CD4-positive, alpha-beta T cell treated with Interferon alpha-2 for 1 hour (primary cell): ENCODE measurements around the gene PDGFA.

Source experiments
- DNase-seq, 2 donors: peaks; one replicate each; pipeline ENCODE4 v3.0.0-alpha.2; 2020 to 2022

Gene PDGFA

DNA sequence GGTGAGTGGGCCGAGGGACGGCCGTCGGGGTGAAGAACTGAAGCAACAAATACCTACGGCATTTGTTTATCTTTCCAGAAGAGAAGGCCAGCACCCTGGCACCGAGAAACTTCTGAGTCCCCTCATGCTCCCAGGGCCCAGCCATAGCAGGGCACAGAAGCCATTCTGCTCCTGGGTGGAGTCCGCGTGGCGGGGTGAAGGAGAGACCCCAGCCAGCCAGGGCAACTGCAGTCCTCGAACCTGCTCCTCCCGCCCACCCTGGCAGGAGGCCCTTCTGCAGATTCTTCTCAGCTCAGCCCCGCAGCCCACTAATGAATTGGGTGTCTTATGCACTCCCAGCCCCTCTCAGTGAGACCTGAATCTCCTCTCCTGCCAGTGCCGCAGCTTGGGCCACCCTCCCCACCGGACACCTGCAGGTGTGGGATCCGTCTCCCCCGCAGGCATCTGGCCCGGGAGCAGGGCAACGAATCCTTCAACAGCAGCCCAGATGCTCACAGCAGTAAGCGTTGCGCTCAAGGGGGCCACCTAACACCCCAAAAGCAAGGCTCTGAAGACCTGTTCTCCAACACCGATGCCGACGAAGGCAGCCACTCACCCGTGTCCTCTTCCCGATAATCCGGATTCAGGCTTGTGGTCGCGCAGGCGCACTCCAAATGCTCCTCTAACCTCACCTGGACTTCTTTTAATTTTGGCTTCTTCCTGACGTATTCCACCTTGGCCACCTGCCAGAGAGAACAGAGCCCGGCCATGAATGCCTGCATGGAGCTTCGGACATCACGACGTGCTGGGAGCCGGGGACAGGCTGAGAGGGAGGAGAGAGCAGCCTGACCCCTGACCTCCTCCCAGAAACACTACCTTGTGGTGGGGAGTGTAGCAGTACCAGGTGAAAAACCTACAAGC lies 18.9 kb downstream of the PDGFA start:
- DNase-seq = no peak

DNA sequence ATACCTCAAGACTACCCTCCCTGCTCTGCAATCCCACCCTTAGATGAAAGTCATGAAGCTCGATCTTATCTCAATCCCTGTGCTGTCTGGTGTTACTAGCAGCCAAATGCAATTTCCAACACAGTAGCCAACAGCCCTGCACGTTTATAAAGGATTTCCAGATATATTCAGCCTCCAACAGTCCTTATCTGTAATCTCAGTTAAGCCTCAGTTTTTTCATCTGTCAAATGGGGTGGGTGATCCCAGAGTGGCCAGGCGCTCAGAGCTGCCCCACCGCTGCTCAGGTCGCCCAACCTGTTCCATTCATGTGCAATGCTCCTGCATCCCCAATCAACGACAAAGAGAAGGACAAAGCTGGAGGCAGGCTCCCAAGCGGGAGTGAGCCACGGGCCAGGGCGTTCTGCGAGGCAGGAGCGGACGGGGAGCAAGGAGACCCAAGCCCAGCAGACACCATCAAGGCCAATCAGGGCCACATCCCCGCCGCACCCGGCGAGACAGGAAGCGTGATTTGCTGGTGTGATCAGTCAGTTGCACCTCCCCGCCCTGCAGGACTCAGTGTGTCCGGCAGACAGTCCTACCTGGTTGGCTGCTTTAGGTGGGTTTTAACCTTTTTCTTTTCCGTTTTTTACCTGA lies 19.7 kb downstream of the PDGFA start:
- no peak for DNase-seq

DNA sequence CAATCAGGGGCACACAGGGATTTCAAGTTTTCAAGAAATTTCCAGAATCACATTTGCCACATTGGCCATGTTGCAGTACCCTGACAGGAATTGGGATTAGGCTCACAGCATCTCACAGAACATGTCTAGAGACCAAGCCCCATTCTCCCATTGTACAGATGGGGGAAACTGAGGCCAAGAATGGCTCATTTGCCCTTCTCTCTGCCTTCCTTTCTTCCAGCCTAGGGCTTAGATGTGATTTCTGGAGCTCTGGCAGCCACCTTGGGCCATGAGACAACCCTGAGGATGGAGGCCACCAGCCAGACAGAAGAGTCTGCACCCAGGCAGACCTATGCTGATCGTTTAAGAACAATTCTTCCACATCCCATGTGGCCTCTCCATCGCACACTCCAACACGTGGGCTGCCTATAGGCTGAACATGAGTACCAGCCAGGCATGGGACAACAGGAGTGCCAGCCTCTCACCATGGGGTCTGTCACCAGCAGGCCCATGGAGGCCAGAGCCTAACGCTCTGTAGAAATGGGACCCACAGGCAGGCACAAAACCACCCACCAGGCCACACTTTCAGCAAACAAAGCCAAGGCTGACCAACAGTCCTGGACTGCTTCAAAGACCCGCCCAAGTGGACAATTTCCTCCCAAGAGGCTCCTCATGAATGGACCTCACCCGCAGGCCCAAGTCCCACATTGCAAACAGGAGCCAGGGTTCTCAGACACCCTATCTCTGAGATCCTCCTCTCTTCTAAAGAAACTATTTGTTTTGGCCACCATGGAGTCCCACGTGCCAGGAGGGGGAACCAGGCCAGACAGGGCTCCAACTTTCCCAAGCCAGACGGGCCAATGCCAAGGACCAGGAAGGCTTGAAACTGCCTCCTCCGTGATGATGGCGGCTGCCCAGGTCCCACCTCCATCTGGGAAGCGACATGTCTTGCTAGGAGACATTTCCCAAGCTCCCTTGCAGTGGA lies 20.7 kb downstream of the PDGFA start:
- no peak for DNase-seq

DNA sequence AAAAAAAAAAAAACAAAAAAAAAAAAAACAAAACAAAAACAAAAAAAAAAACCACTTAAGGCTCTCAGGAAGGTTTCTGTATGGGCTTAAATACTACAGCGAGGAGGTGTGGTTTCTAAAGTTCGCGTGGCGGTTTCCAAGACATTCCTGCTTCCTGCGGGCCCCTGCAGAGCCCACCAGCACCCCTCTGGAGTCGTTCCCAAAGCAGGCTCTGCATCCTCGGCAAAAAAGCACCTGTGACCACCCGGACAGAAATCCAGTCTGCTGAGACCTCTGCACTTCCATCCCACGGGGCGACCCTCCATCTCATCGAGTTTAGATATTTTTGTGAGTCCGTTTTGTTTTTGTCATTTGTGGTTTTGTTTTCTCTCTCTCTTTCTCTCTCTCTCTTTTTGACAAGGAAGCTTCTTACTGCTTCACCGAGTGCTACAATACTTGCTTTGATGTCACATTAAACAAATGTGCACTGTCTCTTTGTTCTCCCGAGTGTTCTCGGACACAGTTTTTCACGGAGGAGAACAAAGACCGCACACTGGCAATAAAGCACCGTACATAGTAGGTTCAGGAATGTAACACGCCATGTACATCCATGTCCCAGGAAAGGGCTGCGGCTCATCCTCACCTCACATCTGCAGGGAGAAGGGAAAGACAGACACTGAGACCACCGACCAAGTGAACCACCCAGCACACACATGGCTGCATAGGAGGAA lies 21.5 kb downstream of the PDGFA start:
- DNase-seq = no peak

DNA sequence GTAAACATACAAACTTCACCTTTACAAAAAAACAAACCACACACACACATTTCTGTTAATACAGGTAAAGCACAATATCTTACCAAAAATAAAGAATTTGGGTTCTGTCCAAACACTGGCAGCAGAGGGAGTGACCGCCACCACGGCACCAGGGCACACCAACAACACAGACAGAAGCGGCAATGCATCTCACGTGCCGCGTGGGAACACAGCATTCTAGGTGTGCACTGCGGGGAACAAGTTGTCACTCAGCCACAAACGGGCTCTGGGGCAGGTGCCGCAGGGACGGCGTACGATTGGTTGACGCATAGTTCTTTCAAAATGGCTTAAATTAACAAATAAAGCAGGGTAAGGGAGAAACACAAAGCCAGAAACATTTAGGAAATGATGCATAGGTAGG lies 22.3 kb downstream of the PDGFA start:
- DNase-seq = no peak

DNA sequence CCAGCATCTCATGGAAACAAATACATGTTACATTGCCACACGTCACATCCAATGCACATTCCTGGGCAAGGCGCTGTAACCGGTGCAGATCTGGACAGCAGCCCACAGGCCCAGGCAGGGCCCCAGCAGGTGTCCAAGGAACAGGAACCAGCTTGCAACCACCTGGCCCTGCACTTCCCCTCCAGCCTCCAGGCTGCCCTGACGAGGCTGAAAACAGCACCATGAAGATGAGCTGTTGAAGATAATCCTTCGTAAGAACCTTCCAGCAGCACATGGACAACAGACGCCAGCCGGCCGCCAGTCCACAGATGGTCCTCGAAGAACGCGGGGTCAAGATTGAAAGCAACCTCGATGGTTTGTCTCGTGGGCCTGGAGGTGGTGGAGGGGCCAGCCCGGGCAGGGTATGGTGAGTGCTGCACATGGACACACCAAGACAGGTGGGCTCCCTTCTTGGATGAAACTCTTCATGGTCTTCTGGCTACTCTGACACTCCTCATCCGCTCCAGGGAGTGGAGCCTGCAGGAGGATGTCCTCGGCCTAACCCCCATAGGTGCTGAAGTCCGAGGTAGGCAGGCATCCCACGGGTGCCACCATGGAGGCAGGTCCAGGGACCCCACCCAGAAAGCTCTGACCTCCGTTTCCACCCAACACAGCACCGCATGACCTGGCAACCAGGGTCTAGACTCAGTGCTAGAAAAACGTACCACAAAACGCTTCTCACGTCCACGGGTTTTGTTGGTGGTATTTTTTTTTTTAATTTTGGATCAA lies 22.9 kb downstream of the PDGFA start:
- DNase-seq = no peak

DNA sequence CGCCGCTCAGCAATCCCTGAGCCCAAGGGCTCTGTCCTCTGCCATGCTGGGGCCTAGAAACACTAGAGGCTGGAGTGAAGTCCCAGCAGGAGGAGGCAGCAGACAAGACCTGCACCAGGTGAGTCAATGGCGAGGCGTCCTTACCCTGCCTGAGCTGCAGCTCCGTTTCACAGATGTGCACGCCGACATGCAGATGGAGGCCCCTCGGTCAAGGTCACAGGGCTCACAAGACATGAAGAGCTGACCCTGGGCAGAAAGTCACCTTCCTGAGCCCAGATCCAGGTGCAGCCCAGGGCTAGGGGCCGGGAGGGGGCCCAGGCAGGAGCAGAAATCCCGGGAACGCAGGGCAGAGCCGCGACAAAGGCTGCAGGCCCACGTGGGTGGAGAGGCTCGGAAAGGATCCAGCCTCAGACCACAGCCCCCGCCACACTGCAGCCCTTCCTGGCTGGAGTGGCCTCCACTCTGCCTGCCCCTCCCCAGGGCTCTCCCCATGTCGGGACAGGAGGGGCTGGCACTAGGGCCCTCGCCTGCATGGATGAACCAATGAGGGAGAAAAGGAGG lies 23.8 kb downstream of the PDGFA start:
- no peak for DNase-seq

DNA sequence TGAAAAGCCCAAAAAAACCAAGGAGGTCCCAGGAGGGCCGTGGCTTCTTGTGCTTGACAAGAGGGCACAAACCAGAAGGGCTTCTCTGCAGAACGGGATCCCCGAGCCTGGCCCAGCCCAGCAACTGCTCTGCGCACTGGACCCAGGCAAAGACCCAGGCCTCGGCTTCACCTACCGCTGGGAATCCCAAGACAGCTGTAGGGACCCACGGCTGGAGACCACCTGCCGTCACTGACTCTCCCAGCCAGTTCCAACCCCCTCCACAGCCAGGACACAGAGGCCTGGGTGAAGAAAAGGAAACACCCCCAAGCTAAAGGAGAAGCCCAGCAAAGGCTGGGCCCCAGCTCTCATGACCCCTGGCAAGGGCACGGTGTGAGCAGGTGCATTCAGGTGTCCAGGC lies 24.3 kb downstream of the PDGFA start:
- no peak for DNase-seq

DNA sequence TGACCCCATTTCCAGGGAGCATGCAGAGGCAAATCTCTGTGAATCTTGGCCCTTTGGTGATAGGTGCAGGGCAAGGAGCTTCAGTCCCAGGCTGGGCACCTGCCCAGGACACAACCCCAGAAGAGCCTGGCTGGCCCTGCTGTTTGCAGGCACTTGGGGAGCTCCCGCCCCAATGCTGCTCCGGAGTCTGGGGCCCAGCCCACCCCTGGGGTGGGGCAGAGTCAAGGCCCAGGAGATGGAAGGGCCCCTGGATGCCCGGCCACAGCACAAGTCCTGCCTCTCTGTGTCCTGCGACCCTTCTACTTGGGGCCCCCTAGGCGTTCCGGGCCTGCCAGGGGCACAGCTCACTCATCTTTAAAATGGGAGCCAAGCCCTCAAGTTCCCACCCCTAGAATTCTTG lies 24.7 kb downstream of the PDGFA start:
- DNase-seq = no peak

DNA sequence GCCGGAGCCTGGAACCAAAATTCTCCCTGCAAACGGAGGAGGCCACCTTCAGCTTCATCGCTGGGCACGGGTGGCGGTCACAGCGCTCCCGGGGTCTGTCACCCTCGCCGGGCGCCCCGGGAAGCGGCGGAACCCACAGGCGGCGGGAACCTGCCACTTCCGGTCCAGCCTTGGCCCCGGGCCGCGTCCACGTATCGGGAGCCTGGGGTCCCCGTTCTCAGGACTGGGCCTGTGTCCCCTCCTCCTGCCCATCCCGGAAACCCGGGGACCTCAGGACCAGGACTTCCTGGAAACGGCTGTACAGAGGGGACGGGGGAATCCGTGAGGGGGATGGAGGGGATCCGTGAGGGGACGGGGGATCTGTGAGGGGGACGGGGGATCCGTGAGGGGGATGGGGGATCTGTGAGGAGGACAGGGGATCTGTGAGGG lies 25.4 kb downstream of the PDGFA start:
- DNase-seq = no peak

DNA sequence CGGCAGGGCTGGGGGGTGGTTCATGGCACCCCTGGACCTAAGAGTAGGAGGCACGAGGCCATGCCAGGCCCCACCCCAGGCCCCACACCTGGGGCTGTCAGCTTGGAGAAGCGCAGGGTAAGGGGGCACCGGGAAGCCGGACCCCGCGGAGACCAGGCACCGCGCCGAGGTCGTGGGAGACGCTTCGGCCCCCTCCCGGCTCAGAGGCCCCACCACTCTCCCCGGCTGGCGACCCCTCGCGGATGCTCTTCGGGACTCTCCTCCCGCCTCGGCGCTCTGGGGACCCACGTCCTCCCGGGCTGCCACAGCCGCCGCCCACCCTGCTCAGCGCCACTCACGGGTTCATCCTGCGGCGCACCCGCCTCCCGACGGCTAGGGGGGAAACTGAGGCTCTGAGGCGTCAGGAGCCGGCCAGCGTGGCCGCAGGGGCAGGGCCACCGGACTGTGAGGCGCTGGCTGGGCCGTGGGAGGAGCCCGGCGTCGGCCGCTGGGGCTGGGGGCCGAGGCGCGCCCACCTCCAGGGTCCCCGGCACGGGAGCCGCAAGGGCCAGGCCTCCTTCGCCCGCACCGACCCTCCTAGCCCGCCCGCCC lies 25.9 kb downstream of the PDGFA start:
- no peak for DNase-seq

DNA sequence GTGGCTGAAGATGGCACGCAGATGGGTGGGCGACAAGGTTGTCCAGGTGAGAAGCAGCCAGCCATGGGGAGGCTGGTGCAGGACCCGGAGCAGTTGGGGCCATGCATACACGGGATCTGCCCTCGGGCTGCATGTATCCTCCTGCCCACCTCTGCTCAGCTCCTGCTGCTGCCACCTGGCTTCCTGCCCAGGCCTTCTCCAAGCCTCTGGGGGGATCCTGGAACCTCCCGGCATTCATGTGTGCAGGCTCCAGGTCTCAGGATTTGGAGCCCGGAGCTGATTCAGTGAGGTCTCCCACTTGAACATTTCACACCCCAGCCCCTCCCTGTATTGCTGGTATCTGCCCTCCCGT lies 27.0 kb downstream of the PDGFA start:
- no peak for DNase-seq

DNA sequence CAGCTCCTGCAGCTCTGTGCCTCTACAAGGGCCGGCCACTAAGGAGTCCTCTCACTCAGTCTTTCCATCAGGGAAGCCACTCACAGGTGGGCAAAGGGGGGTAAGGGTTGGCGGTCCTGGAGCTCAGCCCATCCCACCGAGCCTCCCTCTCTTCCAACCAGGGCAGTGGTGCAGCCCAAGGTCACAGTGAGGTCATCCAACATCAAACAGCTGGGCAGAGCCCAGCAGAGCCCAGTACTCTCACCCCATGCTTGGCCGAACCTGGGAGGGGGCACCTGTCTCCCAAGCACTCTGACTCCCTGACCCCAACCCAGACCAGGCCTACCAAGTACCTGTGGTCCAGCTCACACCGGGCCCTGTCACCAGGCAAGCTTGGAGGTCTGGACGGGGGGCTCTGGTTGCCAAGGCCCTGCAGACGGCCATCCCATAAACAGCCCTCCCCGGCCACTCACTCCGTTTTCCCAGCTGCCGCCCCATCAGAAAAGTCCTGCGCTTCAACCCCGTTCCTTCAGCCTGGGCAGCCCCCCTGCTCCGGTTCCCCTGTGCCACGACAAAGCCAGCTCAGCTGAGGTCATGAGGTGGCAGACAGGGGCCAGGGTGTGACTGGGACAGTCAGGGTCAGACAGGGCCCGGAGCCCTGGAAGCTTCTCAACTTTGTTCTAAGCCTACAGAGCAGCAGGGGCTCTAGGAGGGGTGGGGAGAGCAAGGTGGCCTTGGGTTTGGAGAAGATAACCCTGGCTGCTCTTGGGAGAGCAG lies 27.5 kb downstream of the PDGFA start:
- DNase-seq = no peak

DNA sequence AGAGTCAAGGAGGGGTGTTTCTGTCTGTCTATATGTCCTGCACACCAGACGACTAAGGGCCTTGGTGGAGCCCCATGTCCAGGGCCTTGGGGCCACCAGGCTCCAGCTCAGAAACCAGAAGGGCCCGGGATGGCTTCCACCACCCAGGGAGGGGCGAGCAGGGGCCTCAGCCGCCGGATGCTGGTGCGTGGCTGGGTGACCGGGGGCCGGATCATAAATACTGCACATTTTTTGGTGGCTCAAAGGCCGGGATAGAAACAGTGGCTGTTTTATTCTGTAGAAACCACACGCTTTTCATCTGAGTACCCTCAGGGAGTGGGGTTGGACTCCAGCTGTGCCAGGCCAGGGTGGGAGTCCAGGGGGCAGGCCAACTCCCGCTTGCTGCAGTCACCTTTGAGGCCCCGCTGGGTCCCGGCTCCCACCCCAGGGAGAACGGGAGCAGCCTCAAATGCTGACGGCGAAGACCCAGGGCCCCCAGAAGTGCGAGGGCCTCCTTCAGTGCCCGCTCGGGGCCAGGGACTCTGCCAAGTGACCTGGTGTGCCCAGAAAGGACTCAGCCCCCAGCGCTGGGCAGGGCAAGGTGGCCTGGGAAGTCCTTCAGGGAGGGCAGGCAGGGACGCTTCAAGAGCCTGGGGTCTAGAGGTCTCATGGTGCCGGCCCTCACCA lies 28.2 kb downstream of the PDGFA start:
- no peak for DNase-seq

DNA sequence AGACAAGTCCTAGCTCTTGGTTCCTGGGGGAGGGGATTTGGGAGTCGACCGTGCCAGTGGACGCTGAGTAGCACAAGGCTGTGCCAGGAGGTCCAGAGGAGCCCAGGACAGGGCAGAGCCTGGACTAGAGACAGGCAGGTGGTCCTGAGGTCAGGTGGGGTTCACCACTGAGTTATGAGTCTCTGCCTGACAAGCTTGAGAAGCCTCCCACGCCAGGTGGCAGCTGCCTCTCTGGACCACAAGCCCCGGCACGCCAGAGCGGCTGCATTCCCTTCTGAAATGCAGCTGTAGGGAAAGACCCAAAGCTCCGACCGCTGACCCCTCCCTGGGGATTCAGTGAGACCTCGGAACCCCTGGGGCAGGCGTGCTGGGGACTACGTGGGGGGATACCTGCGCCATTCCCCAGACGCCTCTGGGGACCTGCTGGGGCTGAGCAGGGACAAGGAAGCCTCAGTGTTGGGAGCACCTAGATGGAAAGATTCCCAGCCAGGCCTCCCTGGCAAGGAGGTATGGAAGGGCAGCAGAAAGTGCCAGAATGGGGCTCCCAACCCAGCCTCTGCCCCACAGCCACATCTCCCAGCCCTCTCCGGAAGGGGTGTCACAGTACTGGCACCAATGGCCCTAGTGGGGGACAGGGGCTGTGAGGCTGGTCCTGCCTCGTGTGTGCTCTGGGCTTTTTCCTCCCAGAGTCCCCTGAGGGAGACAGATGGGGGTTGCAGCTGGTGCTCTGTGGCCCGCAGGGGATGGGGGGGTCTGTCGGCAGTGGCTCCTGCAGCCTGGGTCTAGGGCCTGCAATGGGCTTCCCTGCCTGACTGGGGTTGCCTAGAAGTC lies 29.0 kb downstream of the PDGFA start:
- no peak for DNase-seq

DNA sequence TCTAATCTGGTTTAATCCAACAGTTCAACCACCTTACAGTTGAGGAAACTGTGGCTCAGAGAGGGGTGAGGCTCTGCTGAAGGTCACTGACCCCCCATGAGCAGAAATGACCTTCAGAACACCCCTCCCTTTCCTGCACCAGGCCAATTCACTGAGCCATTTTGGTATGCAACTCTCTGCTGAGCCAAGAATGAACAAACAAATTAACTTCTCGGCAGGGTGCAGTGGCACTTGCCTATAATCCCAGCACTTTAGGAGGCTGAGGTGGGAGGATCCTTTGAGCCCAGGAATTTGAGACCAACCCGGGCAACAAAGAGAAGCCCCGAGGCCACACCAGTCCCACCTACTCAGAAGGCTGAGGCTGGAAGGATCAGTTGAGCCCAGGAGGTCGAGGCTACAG lies 29.8 kb downstream of the PDGFA start:
- no peak for DNase-seq

DNA sequence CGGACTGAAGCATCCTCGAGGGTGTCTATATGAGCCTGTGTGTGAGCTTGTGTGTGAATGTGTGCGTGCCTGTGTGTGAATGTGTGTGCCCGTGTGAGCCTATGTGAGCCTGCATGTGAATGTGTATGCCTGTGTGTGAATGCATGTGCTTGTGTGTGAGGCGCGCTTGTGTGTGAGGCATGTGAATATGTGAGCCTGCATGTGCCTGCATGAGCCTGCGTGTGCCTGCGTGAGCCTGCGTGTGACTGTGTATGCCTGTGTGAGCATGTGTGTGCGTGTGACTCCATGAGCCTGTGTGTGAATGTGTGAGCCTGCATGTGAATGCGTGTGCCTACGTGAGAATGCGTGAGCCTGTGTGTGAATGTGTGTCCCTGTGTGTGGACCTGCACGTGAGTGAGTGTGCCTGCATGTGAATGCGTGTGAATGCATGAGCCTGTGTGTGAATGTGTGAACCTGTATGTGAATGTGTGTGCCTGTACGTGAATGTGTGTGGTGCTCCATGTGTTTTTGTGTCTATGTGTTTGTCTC lies 33.4 kb downstream of the PDGFA start:
- no peak for DNase-seq
